ENCODE data around the gene UBN1.

The UBN1 gene

DNA sequence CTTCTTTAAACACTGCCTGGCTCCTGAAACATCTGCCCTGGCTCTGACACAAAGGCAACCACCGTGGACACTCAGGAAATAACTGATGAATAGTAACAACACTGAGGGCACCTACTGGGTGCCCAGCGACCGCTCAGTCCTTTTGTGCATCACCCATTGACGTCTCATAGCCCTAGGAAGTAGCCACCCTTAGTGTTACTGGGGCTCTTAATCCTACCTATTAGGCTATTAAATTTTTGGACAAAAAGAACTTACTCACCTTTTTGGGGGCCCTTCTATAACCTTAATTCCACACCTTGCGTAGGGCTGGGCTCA is 78.0 kb downstream of the UBN1 start:
- H3K4me3 ChIP-seq (ENCODE audit: insufficient read depth, low read length, poor library complexity, severe bottlenecking) = no peak overlapping the region

DNA sequence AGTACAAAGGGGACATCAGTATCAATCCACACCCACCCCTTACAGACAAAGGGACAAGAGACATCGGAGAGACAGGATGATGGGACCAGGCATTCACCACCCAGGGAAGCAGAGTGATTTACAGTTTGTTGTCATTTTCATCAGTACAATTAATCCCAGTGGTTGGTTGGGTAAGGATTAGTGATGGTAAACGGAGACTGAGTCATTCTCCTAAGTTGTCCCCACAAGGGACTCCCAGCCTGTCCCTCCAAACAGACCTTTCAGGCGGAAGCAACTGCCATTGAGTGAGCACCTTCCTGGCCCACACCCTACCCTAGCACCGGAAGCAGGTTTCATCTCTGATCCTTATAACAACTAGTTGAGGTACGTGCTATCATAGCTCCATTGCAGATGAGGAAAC is 78.5 kb downstream of the UBN1 start:
- Histone ChIP-seq H3K27ac (ENCODE audit: low read depth, low read length) (no peak overlapping the region), H3K4me3 (ENCODE audit: insufficient read depth, low read length, poor library complexity, severe bottlenecking) (no peak overlapping the region), H3K9me3 (ENCODE audit: insufficient read depth, low read length) (peaks cover 7% of the 10 kb centered on the region; the same call in 1 of the 2 replicates), H3F3A (ENCODE audit: insufficient read depth) (no peaks in the 10 kb centered on the region), H4K20me1 (ENCODE audit: low read depth, low read length) (no peaks in the 10 kb centered on the region), H3K4me2 (ENCODE audit: low read depth, low read length, poor library complexity, severe bottlenecking) (no peak overlapping the region), H3K79me2 (ENCODE audit: insufficient read depth, low read length) (no peaks in the 10 kb centered on the region), H3K9me2 (replicated peaks; ENCODE audit: insufficient read depth, low read length) (no peaks in the 10 kb centered on the region), H3K36me3 (ENCODE audit: low read length) (no peaks in the 10 kb centered on the region), H2AFZ (ENCODE audit: low read depth, low read length, severe bottlenecking) (no peak overlapping the region), H3K27me3 (ENCODE audit: low read length) (no peaks in the 10 kb centered on the region), H3K9ac (ENCODE audit: low read length) (no peak overlapping the region)
- TF ChIP-seq EZH2phosphoT487 (conservative IDR thresholded peaks at IDR 0.05; ENCODE audit: low read length) = no peak

More for the DNA sequence above, 78.0 kb downstream of the UBN1 start:
- H3K36me3 ChIP-seq (ENCODE audit: low read length) = no peaks in the 10 kb centered on the region
- TF ChIP-seq, protein P1, sequence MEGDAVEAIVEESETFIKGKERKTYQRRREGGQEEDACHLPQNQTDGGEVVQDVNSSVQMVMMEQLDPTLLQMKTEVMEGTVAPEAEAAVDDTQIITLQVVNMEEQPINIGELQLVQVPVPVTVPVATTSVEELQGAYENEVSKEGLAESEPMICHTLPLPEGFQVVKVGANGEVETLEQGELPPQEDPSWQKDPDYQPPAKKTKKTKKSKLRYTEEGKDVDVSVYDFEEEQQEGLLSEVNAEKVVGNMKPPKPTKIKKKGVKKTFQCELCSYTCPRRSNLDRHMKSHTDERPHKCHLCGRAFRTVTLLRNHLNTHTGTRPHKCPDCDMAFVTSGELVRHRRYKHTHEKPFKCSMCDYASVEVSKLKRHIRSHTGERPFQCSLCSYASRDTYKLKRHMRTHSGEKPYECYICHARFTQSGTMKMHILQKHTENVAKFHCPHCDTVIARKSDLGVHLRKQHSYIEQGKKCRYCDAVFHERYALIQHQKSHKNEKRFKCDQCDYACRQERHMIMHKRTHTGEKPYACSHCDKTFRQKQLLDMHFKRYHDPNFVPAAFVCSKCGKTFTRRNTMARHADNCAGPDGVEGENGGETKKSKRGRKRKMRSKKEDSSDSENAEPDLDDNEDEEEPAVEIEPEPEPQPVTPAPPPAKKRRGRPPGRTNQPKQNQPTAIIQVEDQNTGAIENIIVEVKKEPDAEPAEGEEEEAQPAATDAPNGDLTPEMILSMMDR (IDR thresholded peaks at IDR 0.05; ENCODE audit: insufficient read depth, low read length, poor library complexity, severe bottlenecking) = no peak
- no peak for TF ChIP-seq EZH2phosphoT487 (conservative IDR thresholded peaks at IDR 0.05; ENCODE audit: low read length)
- H3K27me3 ChIP-seq (ENCODE audit: low read length) = no peaks in the 10 kb centered on the region
- no peak overlapping the region for H3K27ac ChIP-seq (ENCODE audit: low read depth, low read length)
- no peak overlapping the region for H3K4me2 ChIP-seq (ENCODE audit: low read depth, low read length, poor library complexity, severe bottlenecking)
- peaks cover 7% of the 10 kb centered on the region; the same call in 1 of the 2 replicates for H3K9me3 ChIP-seq (ENCODE audit: insufficient read depth, low read length)
- H3K79me2 ChIP-seq (ENCODE audit: insufficient read depth, low read length) = no peaks in the 10 kb centered on the region
- no peaks in the 10 kb centered on the region for H3F3A ChIP-seq (ENCODE audit: insufficient read depth)
- H3K9ac ChIP-seq (ENCODE audit: low read length) = no peak overlapping the region
- no peak overlapping the region for H2AFZ ChIP-seq (ENCODE audit: low read depth, low read length, severe bottlenecking)
- H4K20me1 ChIP-seq (ENCODE audit: low read depth, low read length) = no peaks in the 10 kb centered on the region
- H3K9me2 ChIP-seq (replicated peaks; ENCODE audit: insufficient read depth, low read length) = no peaks in the 10 kb centered on the region

DNA sequence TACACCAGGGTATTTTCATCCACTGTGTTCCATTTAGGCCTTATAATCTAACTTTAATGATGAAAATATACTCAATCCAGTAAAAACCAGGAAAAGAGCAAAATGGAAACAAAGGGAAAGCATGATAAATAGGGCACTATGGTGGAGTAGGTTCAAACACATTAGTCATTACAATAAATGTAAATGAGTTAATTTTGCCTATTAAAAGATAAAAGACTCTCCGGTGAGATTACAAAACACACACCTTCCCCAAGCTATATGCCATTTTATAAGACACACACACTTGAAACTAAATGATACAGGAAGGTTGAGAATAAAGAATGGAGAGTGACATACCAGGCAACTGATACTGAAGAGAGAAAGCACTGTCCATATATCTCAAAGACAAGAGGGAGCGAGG is 79.6 kb downstream of the UBN1 start:
- H3K27ac ChIP-seq (ENCODE audit: low read depth, low read length) = no peak overlapping the region
- no peaks in the 10 kb centered on the region for H4K20me1 ChIP-seq (ENCODE audit: low read depth, low read length)
- H3K9me2 ChIP-seq (replicated peaks; ENCODE audit: insufficient read depth, low read length) = no peaks in the 10 kb centered on the region
- no peak overlapping the region for H3K4me2 ChIP-seq (ENCODE audit: low read depth, low read length, poor library complexity, severe bottlenecking)
- H3K36me3 ChIP-seq (ENCODE audit: low read length) = no peaks in the 10 kb centered on the region
- H3K9me3 ChIP-seq (ENCODE audit: insufficient read depth, low read length) = peaks cover 7% of the 10 kb centered on the region; the same call in 1 of the 2 replicates
- H2AFZ ChIP-seq (ENCODE audit: low read depth, low read length, severe bottlenecking) = no peak overlapping the region
- no peak overlapping the region for H3K9ac ChIP-seq (ENCODE audit: low read length)
- no peak overlapping the region for H3K4me3 ChIP-seq (ENCODE audit: insufficient read depth, low read length, poor library complexity, severe bottlenecking)
- H3F3A ChIP-seq (ENCODE audit: insufficient read depth) = no peaks in the 10 kb centered on the region
- TF ChIP-seq EZH2phosphoT487 (conservative IDR thresholded peaks at IDR 0.05; ENCODE audit: low read length) = no peak
- TF ChIP-seq, protein P1 (IDR thresholded peaks at IDR 0.05; ENCODE audit: insufficient read depth, low read length, poor library complexity, severe bottlenecking) = no peak
- no peaks in the 10 kb centered on the region for H3K79me2 ChIP-seq (ENCODE audit: insufficient read depth, low read length)
- H3K27me3 ChIP-seq (ENCODE audit: low read length) = no peaks in the 10 kb centered on the region

DNA sequence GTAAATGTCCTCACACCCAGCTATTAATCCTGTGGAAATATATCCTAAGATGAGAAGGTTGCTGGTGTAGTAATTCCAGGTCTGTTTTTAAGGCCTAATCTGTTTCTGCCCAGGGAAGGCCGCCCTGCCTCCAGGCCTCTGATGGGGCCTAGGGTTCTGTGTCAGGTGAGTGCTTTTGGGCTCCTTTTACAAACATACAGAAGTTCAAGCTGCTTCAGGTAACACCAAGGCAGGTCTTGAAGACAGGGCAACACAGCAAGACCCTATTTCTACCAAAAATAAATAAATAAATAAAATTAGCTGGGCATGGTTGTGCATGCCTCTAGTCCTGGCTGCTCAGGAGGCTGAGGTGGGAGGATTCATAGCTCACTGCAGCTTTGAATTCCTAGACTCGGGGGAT is 80.4 kb downstream of the UBN1 start:
- H3K79me2 ChIP-seq (ENCODE audit: insufficient read depth, low read length) = no peaks in the 10 kb centered on the region
- H2AFZ ChIP-seq (ENCODE audit: low read depth, low read length, severe bottlenecking) = no peak overlapping the region
- H3K27me3 ChIP-seq (ENCODE audit: low read length) = no peaks in the 10 kb centered on the region
- no peak overlapping the region for H3K4me2 ChIP-seq (ENCODE audit: low read depth, low read length, poor library complexity, severe bottlenecking)
- H3K27ac ChIP-seq (ENCODE audit: low read depth, low read length) = no peak overlapping the region
- TF ChIP-seq, protein P1 (IDR thresholded peaks at IDR 0.05; ENCODE audit: insufficient read depth, low read length, poor library complexity, severe bottlenecking) = no peak
- TF ChIP-seq EZH2phosphoT487 (conservative IDR thresholded peaks at IDR 0.05; ENCODE audit: low read length) = no peak
- peaks cover 7% of the 10 kb centered on the region; the same call in 1 of the 2 replicates for H3K9me3 ChIP-seq (ENCODE audit: insufficient read depth, low read length)
- H3K36me3 ChIP-seq (ENCODE audit: low read length) = no peaks in the 10 kb centered on the region
- no peaks in the 10 kb centered on the region for H4K20me1 ChIP-seq (ENCODE audit: low read depth, low read length)
- H3F3A ChIP-seq (ENCODE audit: insufficient read depth) = no peaks in the 10 kb centered on the region
- H3K9ac ChIP-seq (ENCODE audit: low read length) = no peak overlapping the region
- no peak overlapping the region for H3K4me3 ChIP-seq (ENCODE audit: insufficient read depth, low read length, poor library complexity, severe bottlenecking)
- H3K9me2 ChIP-seq (replicated peaks; ENCODE audit: insufficient read depth, low read length) = no peaks in the 10 kb centered on the region

All from SU-DHL-6 (cell line).